ENCODE data around the gene CD274. TPM values are rescaled to one million over a fixed set of nuclear protein-coding genes. Genes with fewer than 3 reads are reported as not detected.

Gene CD274
- 10 to 100 TPM in 1 of 5 experiments, 1 to 10 TPM in 4; 2.9 to 38.7 (median 7.8) TPM for total RNA-seq
- polyA plus RNA-seq, result 1 to 10 TPM; 2.0 to 3.1 TPM
- 5.0 reads per million, percentile 24 among the genes with 10 or more reads in this experiment for total RNA-seq

GRCh38 chr9:5450359-5451091 is at the start of gene CD274:
CD274 (plus strand) TSS chr9:5450542; CDS start chr9:5456114, 5,572 bp downstream.
- Histone ChIP-seq H3K27me3 (ENCODE audit: control insufficient read depth in 2 of 2, insufficient read depth in 2 of 2, low read length in 2 of 2) (no peaks in the 10 kb centered on the region), H3K9me3 (ENCODE audit: control insufficient read depth in 2 of 3, low read length in 3 of 3) (no peaks in the 10 kb centered on the region), H3K27ac (ENCODE audit: low read depth, low read length) (peak within 1 kb of the TSS; percentile 94), H3K36me3 (ENCODE audit: control insufficient read depth in 2 of 3, insufficient read depth in 3 of 3, low read length in 3 of 3) (no peaks in the 10 kb centered on the region), H3K4me1 (ENCODE audit: control insufficient read depth in 2 of 2, insufficient read depth in 2 of 2, low read length in 2 of 2) (peaks cover 0 to 11% of the 10 kb centered on the region in 2 donors), H3K4me3 (ENCODE audit: low read length) (peak within 1 kb of the TSS; percentile 78)
- peaks cover 33 to 69% (median 62%) of the 10 kb centered on the region in 7 donors for H3K4me1 Mint-ChIP-seq
- H3K27me3 Mint-ChIP-seq, result no peaks in the 10 kb centered on the region
- POLR2A ChIA-PET, result interaction anchor here (0.5 to 3.6 kb wide), 31 partner anchors 8 to 1924 kb away, joined by 3 to 82 read pairs (median 3); partner anchors contain the start of genes JAK2, PLGRKT, RFX3 and RIC1
- peak within 1 kb of the TSS; percentile 97 to 99 (median 98) for H3K27ac Mint-ChIP-seq
- peak within 1 kb of the TSS; percentile 92 to 98 (median 95) for H3K4me3 Mint-ChIP-seq
- DNase-seq (peak; percentile 61 to 89 (median 80)), ATAC-seq (peak; percentile 95)
- peaks cover 0 to 3% (median 0%) of the 10 kb centered on the region in 11 donors for H3K9me3 Mint-ChIP-seq
- intact Hi-C loops (cut with micrococcal nuclease), result loop anchor here (1.0 to 10.0 kb wide), 20 partner anchors 9 to 1923 kb away; partner anchors contain the start of genes CDC37L1 (in 1 of the 2), ERMP1 (in 1 of the 2), JAK2 (in 1 of the 2) and PDCD1LG2 (in 1 of the 2)
- CTCF ChIA-PET, result interaction anchor here (0.6 to 3.5 kb wide), 23 partner anchors 10 to 655 kb away, joined by 3 to 83 read pairs (median 3); partner anchors contain the start of genes PLGRKT and RIC1
- peaks cover 0 to 23% (median 0%) of the 10 kb centered on the region in 5 donors for H3K36me3 Mint-ChIP-seq

GRCh38 chr9:5402217-5402616 is 48.1 kb upstream of the CD274 start:
- Mint-ChIP-seq H3K9me3 (peaks cover 0 to 26% (median 15%) of the 10 kb centered on the region in 11 donors), H3K27ac (peak overlapping the region in 4 of 9 donors; percentile 25 to 49 (median 29)), H3K4me3 (peak overlapping the region in 4 of 10 donors; percentile 7 to 52 (median 33)), H3K27me3 (no peaks in the 10 kb centered on the region), H3K36me3 (peaks cover 0 to 36% (median 28%) of the 10 kb centered on the region in 5 donors), H3K4me1 (peaks cover 13 to 48% (median 33%) of the 10 kb centered on the region in 7 donors)
- intact Hi-C loops (cut with micrococcal nuclease), result no loop called here
- DNase-seq (no peak), ATAC-seq (no peak)
- Histone ChIP-seq H3K4me3 (ENCODE audit: low read length) (no peak overlapping the region), H3K9me3 (ENCODE audit: control insufficient read depth in 2 of 3, low read length in 3 of 3) (no peaks in the 10 kb centered on the region), H3K27me3 (ENCODE audit: control insufficient read depth in 2 of 2, insufficient read depth in 2 of 2, low read length in 2 of 2) (no peaks in the 10 kb centered on the region), H3K4me1 (ENCODE audit: control insufficient read depth in 2 of 2, insufficient read depth in 2 of 2, low read length in 2 of 2) (peaks cover 0 to 6% of the 10 kb centered on the region in 2 donors), H3K36me3 (ENCODE audit: control insufficient read depth in 2 of 3, insufficient read depth in 3 of 3, low read length in 3 of 3) (no peaks in the 10 kb centered on the region), H3K27ac (ENCODE audit: low read depth, low read length) (no peak overlapping the region)
- ChIA-PET POLR2A (no interaction called here), CTCF (no interaction called here)

- ATAC-seq (no peak), DNase-seq (no peak)
- intact Hi-C loops (cut with micrococcal nuclease), result no loop called here
- ChIA-PET CTCF (no interaction called here), POLR2A (no interaction called here)
- peaks cover 10 to 71% (median 60%) of the 10 kb centered on the region in 5 donors for H3K36me3 Mint-ChIP-seq
- peaks cover 9 to 75% (median 31%) of the 10 kb centered on the region in 11 donors for H3K9me3 Mint-ChIP-seq
- H3K4me3 ChIP-seq (ENCODE audit: low read length), result no peak overlapping the region
- H3K36me3 ChIP-seq (ENCODE audit: control insufficient read depth in 2 of 3, insufficient read depth in 3 of 3, low read length in 3 of 3), result peaks cover 0 to 13% (median 0%) of the 10 kb centered on the region in 3 experiments
- H3K4me3 Mint-ChIP-seq, result no peak overlapping the region
- no peaks in the 10 kb centered on the region for H3K4me1 ChIP-seq (ENCODE audit: control insufficient read depth in 2 of 2, insufficient read depth in 2 of 2, low read length in 2 of 2)
- H3K27ac ChIP-seq (ENCODE audit: low read depth, low read length), result no peak overlapping the region
- H3K27ac Mint-ChIP-seq, result no peak overlapping the region
- H3K27me3 Mint-ChIP-seq, result no peaks in the 10 kb centered on the region
- peaks cover 0 to 18% (median 6%) of the 10 kb centered on the region in 3 experiments for H3K9me3 ChIP-seq (ENCODE audit: control insufficient read depth in 2 of 3, low read length in 3 of 3)
- no peaks in the 10 kb centered on the region for H3K27me3 ChIP-seq (ENCODE audit: control insufficient read depth in 2 of 2, insufficient read depth in 2 of 2, low read length in 2 of 2)
- H3K4me1 Mint-ChIP-seq, result peaks cover 4 to 18% (median 10%) of the 10 kb centered on the region in 7 donors
These were observed 41.7 kb upstream of the CD274 start for GRCh38 chr9:5408596-5408995.

- peaks cover 10 to 74% (median 68%) of the 10 kb centered on the region in 5 donors for H3K36me3 Mint-ChIP-seq
- CTCF ChIA-PET, result interaction anchor here (1.2 to 2.4 kb wide), 2 partner anchors 183 to 230 kb away, joined by 6 to 7 read pairs; no protein-coding TSS in a partner anchor
These were observed 33.4 kb upstream of the CD274 start for GRCh38 chr9:5416953-5417352.

GRCh38 chr9:5418481-5418880 is 31.9 kb upstream of the CD274 start:
- peaks cover 10 to 61% (median 53%) of the 10 kb centered on the region in 5 donors for H3K36me3 Mint-ChIP-seq
- Histone ChIP-seq H3K4me3 (ENCODE audit: low read length) (no peak overlapping the region), H3K4me1 (ENCODE audit: control insufficient read depth in 2 of 2, insufficient read depth in 2 of 2, low read length in 2 of 2) (no peaks in the 10 kb centered on the region), H3K27ac (ENCODE audit: low read depth, low read length) (no peak overlapping the region), H3K27me3 (ENCODE audit: control insufficient read depth in 2 of 2, insufficient read depth in 2 of 2, low read length in 2 of 2) (no peaks in the 10 kb centered on the region), H3K36me3 (ENCODE audit: control insufficient read depth in 2 of 3, insufficient read depth in 3 of 3, low read length in 3 of 3) (no peaks in the 10 kb centered on the region), H3K9me3 (ENCODE audit: control insufficient read depth in 2 of 3, low read length in 3 of 3) (no peaks in the 10 kb centered on the region)
- POLR2A ChIA-PET, result no interaction called here
- no peaks in the 10 kb centered on the region for H3K27me3 Mint-ChIP-seq
- intact Hi-C loops (cut with micrococcal nuclease), result no loop called here
- DNase-seq (no peak), ATAC-seq (no peak)
- H3K4me1 Mint-ChIP-seq, result peaks cover 0 to 17% (median 8%) of the 10 kb centered on the region in 7 donors
- H3K9me3 Mint-ChIP-seq, result peaks cover 0 to 12% (median 3%) of the 10 kb centered on the region in 11 donors
- H3K4me3 Mint-ChIP-seq, result no peak overlapping the region
- CTCF ChIA-PET, result interaction anchor here (0.6 kb wide), 1 partner anchor 19 kb away, joined by 3 read pairs; no protein-coding TSS in a partner anchor
- no peak overlapping the region for H3K27ac Mint-ChIP-seq

More at GRCh38 chr9:5416953-5417352, 33.4 kb upstream of the CD274 start:
- DNase-seq (no peak), ATAC-seq (no peak)
- Mint-ChIP-seq H3K4me3 (no peak overlapping the region), H3K27me3 (no peaks in the 10 kb centered on the region), H3K27ac (no peak overlapping the region), H3K9me3 (peaks cover 0 to 20% (median 8%) of the 10 kb centered on the region in 11 donors), H3K4me1 (peaks cover 0 to 22% (median 6%) of the 10 kb centered on the region in 7 donors)
- Histone ChIP-seq H3K27ac (ENCODE audit: low read depth, low read length) (no peak overlapping the region), H3K4me3 (ENCODE audit: low read length) (no peak overlapping the region), H3K4me1 (ENCODE audit: control insufficient read depth in 2 of 2, insufficient read depth in 2 of 2, low read length in 2 of 2) (no peaks in the 10 kb centered on the region), H3K27me3 (ENCODE audit: control insufficient read depth in 2 of 2, insufficient read depth in 2 of 2, low read length in 2 of 2) (no peaks in the 10 kb centered on the region), H3K9me3 (ENCODE audit: control insufficient read depth in 2 of 3, low read length in 3 of 3) (no peaks in the 10 kb centered on the region), H3K36me3 (ENCODE audit: control insufficient read depth in 2 of 3, insufficient read depth in 3 of 3, low read length in 3 of 3) (no peaks in the 10 kb centered on the region)
- intact Hi-C loops (cut with micrococcal nuclease), result no loop called here
- POLR2A ChIA-PET, result interaction anchor here (0.6 to 1.0 kb wide), 3 partner anchors 14 to 97 kb away, joined by 3 to 6 read pairs (median 5); partner anchors contain the start of gene PLGRKT

GRCh38 chr9:5419987-5420386 is 30.4 kb upstream of the CD274 start:
- Mint-ChIP-seq H3K36me3 (peaks cover 4 to 46% (median 38%) of the 10 kb centered on the region in 5 donors), H3K9me3 (no peaks in the 10 kb centered on the region), H3K4me3 (no peak overlapping the region), H3K27me3 (no peaks in the 10 kb centered on the region), H3K4me1 (peaks cover 0 to 20% (median 10%) of the 10 kb centered on the region in 7 donors), H3K27ac (no peak overlapping the region)
- intact Hi-C loops (cut with micrococcal nuclease), result loop anchor here in 1 of 2 donors (10.0 kb wide), 1 partner anchor 155 kb away; no protein-coding TSS in a partner anchor
- ChIA-PET CTCF (no interaction called here), POLR2A (no interaction called here)
- H3K27me3 ChIP-seq (ENCODE audit: control insufficient read depth in 2 of 2, insufficient read depth in 2 of 2, low read length in 2 of 2), result no peaks in the 10 kb centered on the region
- no peak overlapping the region for H3K4me3 ChIP-seq (ENCODE audit: low read length)
- H3K27ac ChIP-seq (ENCODE audit: low read depth, low read length), result no peak overlapping the region
- no peaks in the 10 kb centered on the region for H3K4me1 ChIP-seq (ENCODE audit: control insufficient read depth in 2 of 2, insufficient read depth in 2 of 2, low read length in 2 of 2)
- DNase-seq (no peak), ATAC-seq (no peak)
- no peaks in the 10 kb centered on the region for H3K9me3 ChIP-seq (ENCODE audit: control insufficient read depth in 2 of 3, low read length in 3 of 3)
- no peaks in the 10 kb centered on the region for H3K36me3 ChIP-seq (ENCODE audit: control insufficient read depth in 2 of 3, insufficient read depth in 3 of 3, low read length in 3 of 3)

Data from naive thymus-derived CD4-positive, alpha-beta T cell (primary cell).